ENCODE results near the gene BACH2.
"Not testable (repeated sequence)": the region's sequence is repeated elsewhere in the genome, so short reads cannot be mapped to it uniquely, and the experiment has no call there.

BACH2 gene

DNA sequence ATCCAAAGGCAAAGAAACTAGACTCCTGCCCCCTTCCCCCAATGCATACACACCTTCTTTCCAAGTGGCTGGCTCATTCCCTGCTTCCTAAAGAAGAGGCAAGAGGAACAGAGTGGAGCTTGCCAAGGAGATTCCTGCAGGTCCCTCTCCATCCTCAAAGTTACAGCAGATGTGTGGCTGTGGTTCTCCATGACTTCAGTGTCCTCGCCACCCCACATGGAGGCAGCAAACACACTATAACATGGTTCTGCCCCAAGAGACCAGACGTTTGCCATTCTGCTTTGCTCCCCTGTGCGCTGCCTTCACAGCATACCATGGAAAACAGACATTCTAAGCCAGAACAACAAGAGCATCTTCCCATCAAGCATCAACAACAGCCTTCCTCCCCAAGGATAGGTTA lies 84.4 kb downstream of the BACH2 start:
- no peak for DNase-seq (ENCODE audit: low spot score)

DNA sequence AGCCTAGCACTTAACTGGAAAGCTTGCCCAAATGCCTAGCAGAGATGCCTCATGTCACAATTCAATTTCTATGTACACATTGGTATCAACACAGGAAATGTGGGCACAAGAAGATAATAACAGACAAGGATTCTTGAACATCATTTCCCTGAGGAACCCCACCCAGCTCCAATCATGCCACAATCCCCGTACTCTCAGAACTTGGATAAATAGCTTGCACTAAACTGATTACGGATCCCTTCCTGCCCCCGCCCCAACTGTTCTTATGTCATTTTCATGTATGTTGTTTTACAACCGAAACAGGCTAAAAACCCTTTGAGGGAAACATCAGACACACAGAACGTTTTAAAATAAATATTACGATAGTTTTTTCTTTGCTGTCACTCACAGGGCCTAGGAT lies 87.1 kb downstream of the BACH2 start:
- DNase-seq (ENCODE audit: low spot score) = no peak

DNA sequence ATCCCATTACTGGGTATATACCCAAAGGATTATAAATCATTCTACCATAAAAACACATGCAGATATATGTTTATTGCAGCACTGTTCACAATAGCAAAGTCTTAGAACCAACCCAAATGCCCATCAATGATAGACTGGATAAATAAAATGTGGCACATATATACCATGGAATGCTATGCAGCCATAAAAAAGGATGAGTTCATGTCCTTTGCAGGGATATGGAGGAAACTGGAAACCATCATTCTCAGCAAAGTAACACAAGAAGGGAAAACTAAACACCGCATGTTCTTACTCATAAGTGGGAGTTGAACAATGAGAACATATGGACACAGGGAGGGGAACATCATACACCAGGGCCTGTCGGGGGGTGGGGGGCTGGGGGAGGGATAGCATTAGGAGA lies 88.0 kb downstream of the BACH2 start:
- not testable (repeated sequence) for DNase-seq (ENCODE audit: low spot score)

DNA sequence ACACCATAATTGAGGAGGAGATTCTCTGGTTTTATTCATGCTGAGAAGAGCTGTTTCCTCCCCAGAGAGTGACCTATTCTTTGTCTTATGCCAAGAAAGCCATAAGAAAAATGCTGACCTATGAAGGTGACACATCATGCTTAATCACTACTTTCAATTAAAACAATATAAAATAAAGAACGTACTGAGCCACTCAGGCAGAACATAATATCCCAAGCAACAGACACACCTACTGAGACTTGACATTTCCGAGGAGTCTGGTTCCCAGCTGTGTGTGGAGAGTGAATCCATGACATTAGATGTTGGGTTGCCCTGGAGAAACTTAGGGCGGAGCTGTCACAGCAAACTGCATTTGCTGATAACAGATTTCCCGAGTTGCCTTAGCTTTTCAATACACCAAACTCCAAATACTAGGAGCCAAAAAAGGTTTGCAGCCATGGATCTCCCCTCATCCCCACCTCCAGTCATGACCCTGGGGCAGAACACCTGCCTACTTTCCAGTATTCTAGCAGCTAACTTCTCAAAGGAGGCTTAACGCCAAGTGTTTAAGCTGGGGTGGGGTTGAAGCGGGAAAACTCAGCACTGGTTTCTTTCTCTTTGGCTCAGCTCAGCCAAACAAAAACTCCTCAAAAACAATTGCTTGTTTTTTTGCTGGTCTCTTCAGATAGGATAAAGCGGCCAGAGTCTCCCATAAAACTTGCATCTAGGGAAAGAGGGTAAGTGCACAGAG lies 92.2 kb downstream of the BACH2 start:
- no peak for DNase-seq (ENCODE audit: low spot score)

DNA sequence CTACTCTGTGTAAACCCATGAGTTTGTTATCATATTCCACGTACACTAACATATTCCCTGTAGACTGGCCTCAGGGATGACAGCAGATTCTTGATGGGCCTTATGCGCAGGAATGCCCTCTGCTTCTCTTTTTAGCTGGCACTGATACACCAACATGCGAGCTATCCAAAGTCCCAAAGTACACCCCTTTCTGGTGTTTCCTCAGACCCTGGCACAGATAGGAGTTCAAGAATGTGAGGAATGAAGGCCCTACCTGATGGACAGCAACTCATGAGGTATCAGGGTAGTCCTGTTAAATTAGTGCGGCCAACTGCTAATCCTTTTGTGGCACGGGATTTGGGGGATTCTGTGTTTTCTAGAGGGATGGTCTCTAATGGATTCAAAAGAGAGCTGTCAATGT lies 93.0 kb downstream of the BACH2 start:
- no peak for DNase-seq (ENCODE audit: low spot score)

DNA sequence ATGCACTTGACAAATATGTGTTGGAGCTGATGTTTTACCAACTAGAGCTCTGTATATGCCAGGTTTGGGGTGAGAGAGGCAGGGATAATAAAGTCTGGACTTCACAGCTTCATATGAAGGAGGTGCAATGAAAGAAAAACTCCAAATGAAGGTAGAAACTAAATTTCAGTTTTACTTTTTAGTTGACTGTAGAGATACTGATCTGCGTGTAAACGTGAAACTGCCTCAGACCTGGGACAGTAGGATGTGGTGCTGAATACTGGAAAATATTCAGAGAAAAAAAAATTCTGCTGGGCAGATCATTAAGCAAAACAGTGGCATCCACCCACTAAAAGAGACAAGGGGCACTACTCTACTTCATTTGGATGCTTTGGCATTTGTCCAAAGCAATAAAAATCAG lies 94.5 kb downstream of the BACH2 start:
- no peak for DNase-seq (ENCODE audit: low spot score)

DNA sequence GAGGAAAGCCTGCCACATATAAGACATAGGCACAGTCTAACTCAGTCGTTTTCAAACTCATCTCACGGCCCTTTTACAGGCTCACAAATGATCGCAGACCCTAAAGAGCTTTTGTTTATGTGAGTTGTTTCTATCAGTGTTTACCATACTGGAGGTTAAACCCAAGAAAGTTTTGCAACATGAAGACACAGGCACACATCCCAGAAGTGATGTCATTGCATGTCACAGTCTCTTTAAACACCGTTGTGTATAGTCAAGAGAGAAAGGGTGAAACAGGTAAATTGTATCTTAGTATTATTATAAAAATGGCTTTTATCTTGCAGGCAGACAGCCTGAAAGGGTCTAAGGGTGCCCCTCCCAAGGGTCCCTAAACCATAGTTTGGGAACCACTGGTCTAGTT lies 96.7 kb downstream of the BACH2 start:
- DNase-seq (ENCODE audit: low spot score) = no peak

DNA sequence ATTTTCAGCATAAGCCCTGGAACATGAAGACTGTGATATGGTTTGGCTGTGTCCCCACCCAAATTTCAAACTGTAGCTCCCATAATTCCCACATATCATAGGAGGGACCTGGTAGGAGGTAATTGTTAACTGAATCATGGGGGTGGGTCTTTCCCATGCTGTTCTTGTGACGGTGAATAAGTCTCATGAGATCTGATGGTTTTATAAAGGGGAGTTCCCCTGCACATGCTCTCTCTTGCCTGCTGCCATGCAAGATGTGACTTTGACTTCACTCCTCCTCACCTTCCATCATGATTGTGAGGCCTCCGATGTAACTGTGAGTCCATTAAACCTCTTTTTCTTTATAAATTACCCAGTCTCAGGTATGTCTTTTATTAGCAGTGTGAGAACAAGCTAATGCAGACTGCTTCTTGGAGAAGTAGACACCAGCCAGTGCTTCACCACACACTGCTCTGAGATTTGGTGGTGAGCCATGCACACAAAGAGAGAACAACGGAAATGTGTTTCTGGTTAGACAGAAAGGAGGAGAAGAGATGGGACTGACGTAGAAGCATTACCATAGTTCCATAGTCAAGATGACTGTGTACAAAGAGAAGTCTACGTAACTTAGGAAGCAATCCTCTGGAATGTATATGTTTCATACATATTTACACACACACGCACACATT lies 97.8 kb downstream of the BACH2 start:
- DNase-seq (ENCODE audit: low spot score) = no peak

DNA sequence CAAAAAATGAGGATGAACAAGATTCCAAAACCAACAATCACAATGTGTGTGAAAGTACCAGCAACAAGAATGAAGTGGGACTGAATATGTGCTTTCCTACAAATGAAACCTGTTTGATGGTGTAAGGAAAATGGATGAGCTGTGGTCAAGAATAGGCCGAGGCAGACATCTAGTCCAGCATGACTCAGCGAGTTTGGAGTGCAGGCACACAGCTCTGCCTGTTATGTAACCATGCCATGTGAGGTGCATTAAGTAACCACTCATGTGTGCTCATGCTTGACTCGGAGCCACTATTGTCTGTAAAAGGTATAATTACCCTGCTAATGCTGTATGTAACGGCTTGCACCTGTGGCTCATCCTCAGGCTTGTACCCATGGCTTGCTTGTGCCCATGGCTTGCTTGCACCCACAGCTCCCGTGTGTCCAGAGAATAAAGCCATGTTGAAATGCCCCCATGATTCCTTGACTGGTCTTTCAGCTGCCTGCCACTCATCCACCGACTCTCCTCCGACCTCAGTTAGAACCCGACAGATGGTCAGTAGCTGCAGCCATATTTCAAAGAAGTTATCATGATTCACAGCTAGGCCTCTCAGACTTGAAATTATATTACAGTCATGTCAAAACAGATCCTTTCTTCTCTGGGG lies 98.7 kb downstream of the BACH2 start:
- peak; percentile 5 for DNase-seq (ENCODE audit: low spot score)

DNA sequence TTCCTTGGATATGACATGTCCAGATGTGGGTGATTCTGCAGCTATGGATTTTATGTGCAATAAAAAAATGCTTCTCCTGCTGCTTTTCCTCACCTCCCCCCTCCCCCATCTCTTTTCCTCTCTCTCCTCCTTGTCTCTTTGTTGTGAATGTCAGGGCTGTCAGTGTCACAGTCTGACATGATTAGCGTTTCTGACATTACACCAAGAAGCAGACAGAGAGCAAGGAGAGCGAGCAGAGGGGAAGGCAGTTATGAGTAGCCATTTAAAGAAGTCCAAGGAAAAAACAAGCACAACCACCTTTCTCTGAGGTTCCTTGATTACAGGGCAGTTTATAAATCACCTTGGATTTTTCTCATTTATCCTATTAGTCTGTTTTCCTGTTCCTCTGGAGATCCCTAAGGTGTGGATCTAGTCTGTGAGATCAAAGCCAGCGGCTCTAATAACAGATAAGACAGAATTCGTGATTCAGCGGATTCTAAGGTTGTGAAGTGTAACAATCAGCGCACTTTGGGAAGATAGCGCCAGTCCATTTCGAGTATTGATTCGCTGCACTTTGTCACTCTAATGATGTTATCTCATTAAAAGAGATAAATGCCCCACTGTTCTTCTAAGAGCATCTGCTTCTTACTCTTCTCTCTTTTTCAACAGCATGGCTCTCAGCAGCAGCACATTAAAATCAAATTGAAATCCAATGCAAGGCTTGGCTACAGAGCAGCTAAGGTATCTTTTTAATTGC lies 101.4 kb downstream of the BACH2 start:
- DNase-seq (ENCODE audit: low spot score) = no peak

DNA sequence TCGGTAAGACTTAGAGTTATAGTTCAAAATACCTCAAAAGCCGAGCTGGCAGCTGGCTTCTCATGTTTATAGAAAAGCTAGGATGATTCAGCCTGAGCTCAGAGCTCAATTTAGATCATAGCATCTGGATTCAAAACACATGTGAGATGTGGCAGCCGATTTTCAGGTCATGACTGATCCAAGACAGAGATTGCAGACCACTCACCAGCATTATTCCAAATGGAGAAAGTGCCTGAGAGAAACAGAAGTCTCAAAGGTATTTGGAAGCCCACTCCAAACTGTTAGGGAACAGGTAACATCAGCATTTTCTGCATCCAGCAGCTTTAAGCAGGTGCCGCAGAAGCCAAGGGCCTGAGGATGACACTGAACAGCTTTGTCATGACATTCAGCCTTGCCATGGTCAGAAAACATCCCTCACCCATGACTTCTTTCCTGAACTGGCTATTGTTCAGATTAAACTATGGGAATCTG lies 102.2 kb downstream of the BACH2 start:
- peak; percentile 46 for DNase-seq (ENCODE audit: low spot score)

DNA sequence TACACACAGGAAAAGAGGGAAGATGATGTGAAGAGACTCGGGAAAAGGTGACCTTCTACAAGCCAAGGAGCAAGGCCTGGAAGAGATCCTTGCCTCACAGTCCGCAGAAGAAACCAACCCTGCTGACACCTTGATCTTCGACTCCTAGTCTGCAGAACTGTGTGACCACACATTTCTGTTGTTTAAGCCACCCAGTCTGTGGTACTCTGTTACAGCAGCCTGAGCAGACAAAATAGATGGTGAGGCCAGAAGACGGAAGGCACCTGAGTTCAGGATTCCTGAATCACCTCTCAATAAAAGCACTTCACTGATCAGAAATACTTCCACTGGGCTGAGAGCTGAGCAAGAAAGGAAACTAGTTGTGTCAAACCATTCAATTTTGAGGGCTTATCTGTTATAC lies 103.3 kb downstream of the BACH2 start:
- no peak for DNase-seq (ENCODE audit: low spot score)

DNA sequence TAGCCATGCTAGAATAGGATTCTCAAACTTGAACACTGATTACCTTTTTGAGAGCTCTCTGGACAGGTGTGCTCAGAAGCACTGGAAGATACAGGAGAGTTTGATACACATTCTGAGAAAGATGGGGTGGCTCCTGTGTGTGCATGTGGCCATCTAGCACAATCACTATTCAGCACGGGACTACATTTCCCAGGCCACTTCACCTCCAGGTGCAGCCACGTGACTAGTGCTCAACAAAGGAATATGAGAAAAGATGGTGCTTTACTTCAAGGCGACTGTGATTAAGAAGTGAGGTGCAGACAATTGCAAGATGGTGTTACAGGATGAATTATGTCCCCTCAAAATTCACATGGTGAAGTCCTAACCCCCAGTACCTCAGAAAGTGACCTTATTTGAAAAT lies 103.8 kb downstream of the BACH2 start:
- no peak for DNase-seq (ENCODE audit: low spot score)

DNA sequence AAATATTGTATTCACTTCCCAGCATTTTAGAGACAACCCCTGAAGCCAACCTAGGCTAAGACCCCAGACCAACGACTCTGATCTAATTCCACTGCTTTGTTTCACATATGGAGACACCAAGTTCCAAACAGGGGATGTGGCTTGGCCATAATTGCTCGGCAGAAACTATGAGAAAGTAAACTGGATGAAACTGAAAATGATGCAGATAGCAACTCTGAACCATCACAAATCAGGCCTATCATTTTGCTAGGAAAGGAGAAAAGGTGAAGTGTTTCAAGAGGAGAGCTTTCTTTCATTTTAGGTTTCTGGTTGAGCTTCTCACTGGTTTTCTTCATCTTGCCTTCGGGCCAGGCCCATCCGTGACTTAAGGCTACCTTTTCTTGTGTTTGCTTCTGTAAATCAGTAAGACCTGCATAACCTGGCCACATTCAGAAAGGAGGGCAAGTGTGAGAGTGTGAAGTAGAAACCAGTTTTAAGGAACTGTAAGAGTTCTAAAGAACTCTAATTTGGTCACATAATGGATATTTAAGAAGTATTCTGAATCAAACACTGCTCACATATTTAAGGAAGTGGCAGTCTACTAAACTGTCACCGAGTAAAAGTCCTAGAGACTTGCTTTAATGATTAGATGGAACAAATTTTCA lies 105.8 kb downstream of the BACH2 start:
- DNase-seq (ENCODE audit: low spot score) = no peak

DNA sequence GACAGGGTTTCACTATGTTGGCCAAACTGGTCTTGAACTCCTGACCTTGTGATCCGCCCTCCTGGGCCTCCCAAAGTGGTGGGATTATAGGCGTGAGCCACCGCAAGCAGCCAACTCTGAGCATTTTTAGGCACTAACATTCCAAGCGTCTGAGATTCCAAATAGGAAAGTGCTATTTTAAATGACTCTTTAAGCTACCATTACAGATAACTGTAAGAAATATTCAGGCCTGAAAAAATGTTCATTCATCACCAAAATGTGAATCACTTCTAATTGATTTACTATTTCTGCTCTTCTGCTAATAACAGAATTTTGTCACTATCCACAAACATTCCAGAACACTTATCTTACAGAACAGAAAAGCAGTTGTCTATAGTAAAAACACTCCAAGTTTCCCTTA lies 106.5 kb downstream of the BACH2 start:
- no peak for DNase-seq (ENCODE audit: low spot score)

DNA sequence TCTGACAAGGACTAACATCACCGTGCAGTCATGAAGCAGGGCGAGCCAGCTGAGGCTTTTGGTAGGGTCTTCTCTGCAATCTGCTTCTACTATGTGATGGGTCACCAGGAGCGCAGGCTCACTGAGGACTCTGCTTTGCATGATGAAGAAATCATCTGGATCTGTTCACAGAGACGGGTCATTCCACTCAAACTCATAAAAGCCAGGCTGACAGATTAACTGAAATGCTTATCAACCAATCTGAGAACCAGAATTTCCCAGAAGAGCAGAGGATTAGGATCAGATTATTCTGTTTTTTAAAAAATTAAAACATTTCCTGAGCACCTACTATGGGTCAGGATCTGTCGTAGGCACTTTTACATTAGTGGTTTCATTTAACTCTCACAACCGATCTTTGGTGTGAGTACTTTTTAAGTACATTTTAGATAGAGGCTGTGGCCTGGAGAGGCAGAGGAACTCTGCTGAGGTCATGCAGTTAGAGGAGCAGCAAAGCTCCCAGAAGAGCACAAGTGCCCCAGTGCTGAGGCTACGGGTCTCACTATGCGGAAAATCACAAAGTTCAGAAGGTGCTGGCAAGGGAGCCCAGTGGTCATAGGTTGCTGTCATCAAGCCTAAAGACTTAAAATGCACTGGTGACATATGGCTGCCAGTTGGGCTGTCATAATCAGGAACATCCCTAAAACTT lies 109.1 kb downstream of the BACH2 start:
- DNase-seq (ENCODE audit: low spot score) = no peak

DNA sequence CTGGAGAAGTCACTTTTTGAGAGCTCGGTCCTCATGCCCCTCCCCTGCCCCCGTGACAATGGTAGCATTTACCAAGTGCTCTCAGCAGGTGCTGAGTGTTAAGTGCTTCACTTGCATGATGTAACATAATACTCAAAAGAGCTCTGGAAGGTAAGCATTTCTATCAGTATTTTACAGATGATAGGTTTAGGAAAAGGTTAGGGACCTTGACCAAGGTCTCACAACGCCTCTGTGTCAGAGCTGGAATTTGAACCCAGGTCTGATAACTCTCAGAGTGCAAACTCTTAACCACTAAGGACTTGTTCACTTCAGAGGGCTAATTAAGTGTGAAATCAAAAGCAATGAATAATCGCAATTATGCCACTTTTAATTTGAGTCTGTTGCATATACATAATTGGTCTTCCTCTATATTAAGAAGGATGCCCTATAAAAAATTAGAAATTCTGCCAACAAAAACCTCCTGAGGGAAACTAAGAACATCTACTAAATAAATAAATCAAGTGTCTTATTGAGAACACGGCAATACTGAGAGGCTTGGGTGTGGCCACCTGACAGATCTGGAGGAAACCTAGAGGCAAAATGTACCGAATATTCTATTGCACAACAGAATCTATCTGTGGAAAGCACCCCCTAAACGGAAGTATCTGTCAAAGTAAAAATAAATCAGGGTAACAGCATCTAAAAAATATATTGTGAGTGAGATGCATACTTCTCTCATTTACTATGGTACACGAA lies 109.8 kb downstream of the BACH2 start:
- DNase-seq (ENCODE audit: low spot score) = no peak

DNA sequence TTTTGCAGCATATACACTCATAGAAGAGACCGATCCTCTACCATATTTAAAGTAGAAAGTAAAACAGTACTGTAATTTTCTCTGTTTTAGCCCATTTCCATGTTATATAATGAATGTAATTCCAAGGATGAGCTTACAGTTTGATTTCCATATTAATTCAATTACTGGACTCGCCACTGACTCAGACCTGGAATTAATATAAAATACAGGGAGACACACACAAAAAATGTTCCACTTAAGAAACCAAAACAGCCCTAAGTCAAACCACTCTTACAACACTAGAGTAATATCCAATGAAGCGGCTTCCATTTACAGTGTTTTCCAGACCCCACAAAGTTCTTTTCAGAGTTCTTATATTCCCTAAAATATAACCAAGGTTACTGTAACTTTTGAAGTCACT lies 110.6 kb downstream of the BACH2 start:
- DNase-seq (ENCODE audit: low spot score) = no peak

DNA sequence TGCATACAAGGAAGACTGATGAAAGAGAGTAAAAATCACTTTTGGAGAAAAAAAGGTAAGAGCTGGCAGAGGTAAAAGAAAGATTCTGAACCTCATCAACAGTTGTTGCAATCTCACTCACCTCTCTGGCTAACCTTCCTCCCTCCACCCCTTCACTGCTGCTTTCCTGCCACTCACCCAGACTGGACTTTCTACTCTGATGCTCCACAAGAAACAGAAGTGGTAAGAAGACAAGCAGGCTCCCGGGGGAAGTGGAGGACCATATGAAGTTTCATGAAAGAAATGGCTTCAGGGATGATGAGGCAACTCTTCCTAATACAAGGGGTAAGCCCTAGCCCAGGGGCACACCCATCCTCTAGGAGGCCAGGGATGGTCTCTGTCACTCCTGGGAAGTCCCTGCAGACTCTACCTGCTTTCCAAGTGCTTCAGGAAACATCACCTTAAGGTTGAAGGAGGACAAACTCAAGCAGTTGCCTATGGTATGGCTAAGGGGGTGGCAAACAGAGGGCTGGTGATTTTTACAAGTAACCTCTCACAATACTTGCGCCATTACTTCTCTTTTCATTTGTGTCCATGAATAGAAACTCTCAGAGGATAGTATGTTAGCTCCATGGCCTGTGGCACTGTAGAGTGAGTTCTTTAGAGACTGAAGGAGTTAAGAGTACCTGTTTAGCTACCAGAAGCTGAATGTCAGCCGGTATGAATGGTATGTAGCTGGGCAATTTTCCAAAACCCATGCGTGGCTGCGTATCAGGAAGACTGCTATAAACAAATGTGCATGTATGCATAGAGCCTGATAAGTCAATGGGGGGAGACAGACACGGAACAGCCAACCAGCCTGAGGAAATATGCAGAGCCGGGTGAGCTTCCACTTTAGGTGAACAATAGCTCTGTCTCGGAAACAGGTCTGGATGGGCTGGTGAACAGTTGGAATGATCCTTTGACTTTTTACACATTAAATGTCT lies 112.0 kb downstream of the BACH2 start:
- DNase-seq (ENCODE audit: low spot score) = no peak
